ENCODE results near the gene ZMIZ1. TPM values are rescaled to one million over a fixed set of nuclear protein-coding genes. Genes with fewer than 3 reads are reported as not detected.
A peak's percentile ranks its signal among the peaks of the same experiment; 100 is the strongest.

Gene ZMIZ1
- total and polyA plus RNA-seq, 5 donors = 38.0 to 83.1 (median 71.1) TPM

GRCh38 chr10:79152423-79152817 is 83.7 kb downstream of the ZMIZ1 start:
- Histone ChIP-seq H3K4me3 (ENCODE audit: low read length) (no peak overlapping the region), H3K9me3 (ENCODE audit: control insufficient read depth, low read length) (no peaks in the 10 kb centered on the region), H3K4me1 (ENCODE audit: control insufficient read depth, insufficient read depth, low read length) (peaks cover 76% of the 10 kb centered on the region), H3K27me3 (ENCODE audit: control insufficient read depth, insufficient read depth) (no peaks in the 10 kb centered on the region), H3K27ac (ENCODE audit: low read length) (peak overlapping the region; percentile 97)
- no peak for ATAC-seq
- peak in 2 of 3 donors; percentile 63 to 79 for DNase-seq
- intact Hi-C loops (cut with DNase I) = loop anchor here in 2 of 4 donors (5.0 to 10.0 kb wide), 2 partner anchors 78 to 80 kb away; no protein-coding TSS in a partner anchor
- 80% methylated on average over 7 of the region's 7 CpGs for WGBS

- intact Hi-C loops (cut with DNase I) = loop anchor here in 2 of 4 donors (5.0 to 10.0 kb wide), 2 partner anchors 79 to 81 kb away; no protein-coding TSS in a partner anchor
- peak; percentile 0 to 7 for ATAC-seq
- Histone ChIP-seq H3K9me3 (ENCODE audit: control insufficient read depth, low read length) (no peaks in the 10 kb centered on the region), H3K27me3 (ENCODE audit: control insufficient read depth, insufficient read depth) (no peaks in the 10 kb centered on the region), H3K27ac (ENCODE audit: low read length) (peak overlapping the region; percentile 97), H3K4me3 (ENCODE audit: low read length) (no peak overlapping the region), H3K4me1 (ENCODE audit: control insufficient read depth, insufficient read depth, low read length) (peaks cover 75% of the 10 kb centered on the region)
- peak; percentile 85 to 92 (median 92) for DNase-seq
- 39% methylated on average over 10 of the region's 10 CpGs for WGBS
Measured at GRCh38 chr10:79153745-79154144, 85.0 kb downstream of the ZMIZ1 start.

- WGBS = 38% methylated on average over 14 of the region's 14 CpGs
Measured at GRCh38 chr10:79155301-79156081, 86.7 kb downstream of the ZMIZ1 start.

GRCh38 chr10:79156334-79157274 is 87.8 kb downstream of the ZMIZ1 start:
- DNase-seq = no peak

More at GRCh38 chr10:79155301-79156081, 86.7 kb downstream of the ZMIZ1 start:
- intact Hi-C loops (cut with DNase I) = loop anchor here in 1 of 4 donors (10.0 kb wide), 1 partner anchor 81 kb away; no protein-coding TSS in a partner anchor
- peaks cover 75% of the 10 kb centered on the region for H3K4me1 ChIP-seq (ENCODE audit: control insufficient read depth, insufficient read depth, low read length)
- DNase-seq (peak; percentile 69 to 79 (median 76)), ATAC-seq (no peak)
- peak overlapping the region; percentile 93 for H3K27ac ChIP-seq (ENCODE audit: low read length)
- H3K9me3 ChIP-seq (ENCODE audit: control insufficient read depth, low read length) = no peaks in the 10 kb centered on the region
- no peaks in the 10 kb centered on the region for H3K27me3 ChIP-seq (ENCODE audit: control insufficient read depth, insufficient read depth)
- H3K4me3 ChIP-seq (ENCODE audit: low read length) = no peak overlapping the region

GRCh38 chr10:79158004-79158340 is 89.2 kb downstream of the ZMIZ1 start:
- no peaks in the 10 kb centered on the region for H3K27me3 ChIP-seq (ENCODE audit: control insufficient read depth, insufficient read depth)
- intact Hi-C loops (cut with DNase I) = loop anchor here in 1 of 4 donors (10.0 kb wide), 1 partner anchor 83 kb away; no protein-coding TSS in a partner anchor
- WGBS = 38% methylated on average over 5 of the region's 5 CpGs
- DNase-seq (no peak), ATAC-seq (no peak)
- H3K9me3 ChIP-seq (ENCODE audit: control insufficient read depth, low read length) = no peaks in the 10 kb centered on the region
- H3K27ac ChIP-seq (ENCODE audit: low read length) = peak overlapping the region; percentile 93
- H3K4me1 ChIP-seq (ENCODE audit: control insufficient read depth, insufficient read depth, low read length) = peaks cover 65% of the 10 kb centered on the region
- H3K4me3 ChIP-seq (ENCODE audit: low read length) = no peak overlapping the region

More at GRCh38 chr10:79156334-79157274, 87.8 kb downstream of the ZMIZ1 start:
- no peak overlapping the region for H3K4me3 ChIP-seq (ENCODE audit: low read length)
- intact Hi-C loops (cut with DNase I) = loop anchor here in 1 of 4 donors (10.0 kb wide), 1 partner anchor 82 kb away; no protein-coding TSS in a partner anchor
- H3K27me3 ChIP-seq (ENCODE audit: control insufficient read depth, insufficient read depth) = no peaks in the 10 kb centered on the region
- H3K27ac ChIP-seq (ENCODE audit: low read length) = peak overlapping the region; percentile 93
- H3K4me1 ChIP-seq (ENCODE audit: control insufficient read depth, insufficient read depth, low read length) = peaks cover 70% of the 10 kb centered on the region
- H3K9me3 ChIP-seq (ENCODE audit: control insufficient read depth, low read length) = no peaks in the 10 kb centered on the region
- WGBS = 77% methylated on average over 22 of the region's 22 CpGs
- no peak for ATAC-seq

- no peaks in the 10 kb centered on the region for H3K9me3 ChIP-seq (ENCODE audit: control insufficient read depth, low read length)
- intact Hi-C loops (cut with DNase I) = loop anchor here in 1 of 4 donors (10.0 kb wide), 1 partner anchor 84 kb away; no protein-coding TSS in a partner anchor
- peaks cover 59% of the 10 kb centered on the region for H3K4me1 ChIP-seq (ENCODE audit: control insufficient read depth, insufficient read depth, low read length)
- no peak overlapping the region for H3K4me3 ChIP-seq (ENCODE audit: low read length)
- peak overlapping the region; percentile 93 for H3K27ac ChIP-seq (ENCODE audit: low read length)
- WGBS = 64% methylated on average over 9 of the region's 9 CpGs
- peak in 2 of 3 donors; percentile 61 to 71 for DNase-seq
- ATAC-seq = no peak
- no peaks in the 10 kb centered on the region for H3K27me3 ChIP-seq (ENCODE audit: control insufficient read depth, insufficient read depth)
Measured at GRCh38 chr10:79158402-79159097, 89.8 kb downstream of the ZMIZ1 start.

- Histone ChIP-seq H3K4me1 (ENCODE audit: control insufficient read depth, insufficient read depth, low read length) (peaks cover 57% of the 10 kb centered on the region), H3K4me3 (ENCODE audit: low read length) (no peak overlapping the region), H3K27ac (ENCODE audit: low read length) (peak overlapping the region; percentile 93)
Measured at GRCh38 chr10:79159141-79159651, 90.4 kb downstream of the ZMIZ1 start.

GRCh38 chr10:79159785-79160184 is 91.0 kb downstream of the ZMIZ1 start:
- Histone ChIP-seq H3K9me3 (ENCODE audit: control insufficient read depth, low read length) (no peaks in the 10 kb centered on the region), H3K27me3 (ENCODE audit: control insufficient read depth, insufficient read depth) (no peaks in the 10 kb centered on the region), H3K4me1 (ENCODE audit: control insufficient read depth, insufficient read depth, low read length) (peaks cover 54% of the 10 kb centered on the region), H3K4me3 (ENCODE audit: low read length) (no peak overlapping the region), H3K27ac (ENCODE audit: low read length) (peak overlapping the region; percentile 93)
- intact Hi-C loops (cut with DNase I) = loop anchor here in 1 of 4 donors (10.0 kb wide), 1 partner anchor 85 kb away; no protein-coding TSS in a partner anchor
- DNase-seq = peak; percentile 82 to 91 (median 90)
- 10% methylated on average over 15 of the region's 15 CpGs for WGBS
- peak; percentile 66 to 74 for ATAC-seq

More at GRCh38 chr10:79159141-79159651, 90.4 kb downstream of the ZMIZ1 start:
- no peaks in the 10 kb centered on the region for H3K9me3 ChIP-seq (ENCODE audit: control insufficient read depth, low read length)
- H3K27me3 ChIP-seq (ENCODE audit: control insufficient read depth, insufficient read depth) = no peaks in the 10 kb centered on the region
- intact Hi-C loops (cut with DNase I) = loop anchor here in 1 of 4 donors (10.0 kb wide), 1 partner anchor 84 kb away; no protein-coding TSS in a partner anchor
- ATAC-seq = peak; percentile 41 to 72
- 37% methylated on average over 18 of the region's 18 CpGs for WGBS
- DNase-seq = peak in 2 of 3 donors; percentile 72 to 82

- DNase-seq (peak in 2 of 3 donors; percentile 65 to 77), ATAC-seq (peak in 1 of 2 donors; percentile 1)
- WGBS = 39% methylated on average over 4 of the region's 4 CpGs
- peaks cover 54% of the 10 kb centered on the region for H3K4me1 ChIP-seq (ENCODE audit: control insufficient read depth, insufficient read depth, low read length)
- H3K27me3 ChIP-seq (ENCODE audit: control insufficient read depth, insufficient read depth) = no peaks in the 10 kb centered on the region
- H3K9me3 ChIP-seq (ENCODE audit: control insufficient read depth, low read length) = no peaks in the 10 kb centered on the region
- intact Hi-C loops (cut with DNase I) = no loop called here
- H3K4me3 ChIP-seq (ENCODE audit: low read length) = no peak overlapping the region
- H3K27ac ChIP-seq (ENCODE audit: low read length) = peak overlapping the region; percentile 93
Measured at GRCh38 chr10:79160191-79160590, 91.4 kb downstream of the ZMIZ1 start.

- 58% methylated on average over 5 of the region's 5 CpGs for WGBS
- ATAC-seq (no peak), DNase-seq (no peak)
- intact Hi-C loops (cut with DNase I) = no loop called here
- H3K4me1 ChIP-seq (ENCODE audit: control insufficient read depth, insufficient read depth, low read length) = peaks cover 47% of the 10 kb centered on the region
- H3K4me3 ChIP-seq (ENCODE audit: low read length) = no peak overlapping the region
- no peaks in the 10 kb centered on the region for H3K27me3 ChIP-seq (ENCODE audit: control insufficient read depth, insufficient read depth)
- H3K9me3 ChIP-seq (ENCODE audit: control insufficient read depth, low read length) = no peaks in the 10 kb centered on the region
- peak overlapping the region; percentile 93 for H3K27ac ChIP-seq (ENCODE audit: low read length)
Measured at GRCh38 chr10:79161557-79161956, 92.8 kb downstream of the ZMIZ1 start.
